GM12892 (cell line): ENCODE results near the gene ZSWIM6.

ENCODE experiments used
- POLR2A ChIP-seq: IDR thresholded peaks from 2 replicates; pipeline ENCODE4 v1.6.1; 2011; ENCODE audit warnings: low read depth, low read length, control low read depth
- POLR2AphosphoS5 ChIP-seq: IDR thresholded peaks from 2 replicates; pipeline ENCODE4 v1.6.1; 2011; ENCODE audit warnings: low read depth, low read length, control low read depth

GRCh38 chr5:61379677-61380076 lies 47.6 kb downstream of the ZSWIM6 start:
- TF ChIP-seq POLR2A (no peak), POLR2AphosphoS5 (no peak)
